ENCODE measurements around the gene TRAK2. TPM values are rescaled to one million over a fixed set of nuclear protein-coding genes. Genes with fewer than 3 reads are reported as not detected.

TRAK2 gene
- total RNA-seq, 1 donor from 2014 or later = 66.5 TPM

DNA sequence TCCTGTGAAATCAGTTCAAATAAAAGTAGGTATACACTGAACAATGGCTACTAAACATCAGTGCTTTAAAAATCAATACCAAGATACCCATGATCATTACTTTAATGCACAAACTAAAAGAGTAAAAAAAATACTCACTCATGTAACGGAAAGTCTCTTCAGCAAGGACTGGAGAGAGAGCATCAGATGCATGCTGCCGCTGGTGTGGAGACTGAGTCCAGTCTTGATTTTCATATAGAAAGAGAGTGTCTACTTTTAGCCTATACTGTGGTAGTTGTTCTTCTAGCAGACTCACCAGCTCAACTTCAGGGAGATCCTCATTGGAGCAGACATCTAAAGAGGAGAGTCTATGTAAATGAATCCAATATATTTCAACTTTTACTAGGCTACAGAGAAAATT is 44.0 kb downstream of the TRAK2 start:
- Histone ChIP-seq H3K4me1 (peaks cover 48% of the 10 kb centered on the region), H3K4me3 (no peak overlapping the region), H3K27me3 (ENCODE audit: low read depth) (no peaks in the 10 kb centered on the region), H3K9me3 (no peaks in the 10 kb centered on the region), H3K27ac (no peak overlapping the region), H3K36me3 (no peaks in the 10 kb centered on the region)
- no peak for ATAC-seq
- intact Hi-C loops (cut with DNase I) = no loop called here
- TF ChIP-seq, protein P1, sequence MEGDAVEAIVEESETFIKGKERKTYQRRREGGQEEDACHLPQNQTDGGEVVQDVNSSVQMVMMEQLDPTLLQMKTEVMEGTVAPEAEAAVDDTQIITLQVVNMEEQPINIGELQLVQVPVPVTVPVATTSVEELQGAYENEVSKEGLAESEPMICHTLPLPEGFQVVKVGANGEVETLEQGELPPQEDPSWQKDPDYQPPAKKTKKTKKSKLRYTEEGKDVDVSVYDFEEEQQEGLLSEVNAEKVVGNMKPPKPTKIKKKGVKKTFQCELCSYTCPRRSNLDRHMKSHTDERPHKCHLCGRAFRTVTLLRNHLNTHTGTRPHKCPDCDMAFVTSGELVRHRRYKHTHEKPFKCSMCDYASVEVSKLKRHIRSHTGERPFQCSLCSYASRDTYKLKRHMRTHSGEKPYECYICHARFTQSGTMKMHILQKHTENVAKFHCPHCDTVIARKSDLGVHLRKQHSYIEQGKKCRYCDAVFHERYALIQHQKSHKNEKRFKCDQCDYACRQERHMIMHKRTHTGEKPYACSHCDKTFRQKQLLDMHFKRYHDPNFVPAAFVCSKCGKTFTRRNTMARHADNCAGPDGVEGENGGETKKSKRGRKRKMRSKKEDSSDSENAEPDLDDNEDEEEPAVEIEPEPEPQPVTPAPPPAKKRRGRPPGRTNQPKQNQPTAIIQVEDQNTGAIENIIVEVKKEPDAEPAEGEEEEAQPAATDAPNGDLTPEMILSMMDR (IDR thresholded peaks at IDR 0.05) = no peak
- DNase-seq = no peak

DNA sequence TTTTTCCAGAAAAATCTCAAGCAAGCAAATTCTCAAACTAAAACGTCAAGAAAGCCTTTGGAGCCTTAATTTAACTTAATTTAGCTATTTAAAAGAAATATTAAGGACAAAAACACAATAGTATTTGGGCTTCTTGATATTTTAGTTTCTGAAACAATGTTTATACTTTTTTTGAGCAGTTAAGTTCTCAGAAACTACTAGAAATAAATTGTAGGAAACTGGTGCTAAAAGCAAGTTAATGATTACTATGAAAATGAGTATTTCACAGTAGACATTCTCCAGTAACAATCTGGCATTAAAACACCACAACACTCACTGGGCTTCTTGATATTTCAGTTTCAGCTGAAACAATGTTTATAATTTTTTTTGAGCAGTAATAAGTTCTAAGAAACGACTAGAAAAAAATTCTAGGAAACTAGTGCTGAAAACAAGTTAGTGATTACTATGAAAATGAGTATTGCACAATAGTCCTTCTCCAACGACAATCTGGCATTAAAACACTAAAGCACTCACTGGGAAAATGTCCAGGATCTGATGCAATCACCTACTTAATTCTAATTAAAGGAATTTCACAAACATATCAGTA is 45.1 kb downstream of the TRAK2 start:
- peak in 1 of 2 donors; percentile 69 for ATAC-seq
- peaks cover 48% of the 10 kb centered on the region for H3K4me1 ChIP-seq

DNA sequence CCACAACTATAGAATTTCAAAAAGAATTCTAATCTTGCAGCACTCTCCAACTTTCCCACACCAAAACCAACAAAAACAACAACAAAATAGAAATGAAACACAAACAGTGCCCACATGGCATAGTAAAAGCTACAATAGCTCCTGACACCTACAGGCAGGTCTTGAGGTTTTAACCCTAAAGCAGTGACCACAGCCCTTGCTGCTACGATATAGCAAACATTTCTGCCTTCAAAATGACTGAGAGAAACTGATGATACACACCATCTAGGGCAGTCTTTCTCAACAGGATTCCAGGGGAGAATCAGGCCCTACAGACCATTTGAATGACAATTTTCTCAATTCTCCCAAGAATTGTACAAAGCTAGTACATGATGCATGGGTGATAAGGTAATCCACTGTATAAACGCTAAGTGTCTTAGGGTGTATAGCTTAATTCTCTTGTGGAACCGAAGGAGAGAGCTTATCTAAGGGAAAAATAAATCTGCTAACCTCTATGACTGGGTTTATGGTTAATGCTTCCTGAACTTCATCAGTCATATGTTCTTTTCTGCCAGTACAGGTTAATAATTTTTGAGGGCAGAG is 46.5 kb downstream of the TRAK2 start:
- peaks cover 48% of the 10 kb centered on the region for H3K4me1 ChIP-seq
- H3K4me3 ChIP-seq = no peak overlapping the region
- intact Hi-C loops (cut with DNase I) = no loop called here
- H3K27me3 ChIP-seq (ENCODE audit: low read depth) = no peaks in the 10 kb centered on the region
- TF ChIP-seq, protein P1 (IDR thresholded peaks at IDR 0.05) = no peak
- ATAC-seq (no peak), DNase-seq (no peak)
- no peak overlapping the region for H3K27ac ChIP-seq
- no peaks in the 10 kb centered on the region for H3K9me3 ChIP-seq
- no peaks in the 10 kb centered on the region for H3K36me3 ChIP-seq

More for the DNA sequence above, 45.1 kb downstream of the TRAK2 start:
- intact Hi-C loops (cut with DNase I) = no loop called here
- DNase-seq = no peak
- Histone ChIP-seq H3K4me3 (no peak overlapping the region), H3K27me3 (ENCODE audit: low read depth) (no peaks in the 10 kb centered on the region), H3K9me3 (no peaks in the 10 kb centered on the region), H3K27ac (peak overlapping the region; percentile 20), H3K36me3 (no peaks in the 10 kb centered on the region)
- TF ChIP-seq, protein P1 (IDR thresholded peaks at IDR 0.05) = no peak

DNA sequence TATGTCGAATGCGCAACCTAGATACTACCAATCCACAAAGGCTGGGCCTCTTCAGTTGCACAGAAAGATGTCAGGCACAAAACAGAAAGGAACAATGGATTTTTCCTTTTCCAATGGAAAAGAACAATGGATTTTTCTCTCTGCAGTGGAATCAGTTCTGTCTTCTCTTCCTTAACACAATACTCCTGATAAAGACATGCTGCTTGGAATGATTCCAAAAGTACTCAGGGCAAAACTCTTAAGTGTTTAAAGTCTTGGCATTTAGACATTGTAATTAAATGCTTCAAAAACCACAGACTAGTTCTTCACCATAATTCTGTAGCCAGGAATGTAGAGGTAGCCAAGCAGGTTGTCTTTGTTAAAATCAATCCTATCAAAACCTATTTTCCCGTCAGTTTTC is 47.4 kb downstream of the TRAK2 start:
- DNase-seq = no peak
- Histone ChIP-seq H3K36me3 (no peaks in the 10 kb centered on the region), H3K4me3 (no peak overlapping the region), H3K9me3 (no peaks in the 10 kb centered on the region), H3K27me3 (ENCODE audit: low read depth) (no peaks in the 10 kb centered on the region), H3K4me1 (peaks cover 48% of the 10 kb centered on the region), H3K27ac (no peak overlapping the region)
- intact Hi-C loops (cut with DNase I) = no loop called here
- ATAC-seq = peak; percentile 46 to 71
- TF ChIP-seq, protein P1 (IDR thresholded peaks at IDR 0.05) = no peak

DNA sequence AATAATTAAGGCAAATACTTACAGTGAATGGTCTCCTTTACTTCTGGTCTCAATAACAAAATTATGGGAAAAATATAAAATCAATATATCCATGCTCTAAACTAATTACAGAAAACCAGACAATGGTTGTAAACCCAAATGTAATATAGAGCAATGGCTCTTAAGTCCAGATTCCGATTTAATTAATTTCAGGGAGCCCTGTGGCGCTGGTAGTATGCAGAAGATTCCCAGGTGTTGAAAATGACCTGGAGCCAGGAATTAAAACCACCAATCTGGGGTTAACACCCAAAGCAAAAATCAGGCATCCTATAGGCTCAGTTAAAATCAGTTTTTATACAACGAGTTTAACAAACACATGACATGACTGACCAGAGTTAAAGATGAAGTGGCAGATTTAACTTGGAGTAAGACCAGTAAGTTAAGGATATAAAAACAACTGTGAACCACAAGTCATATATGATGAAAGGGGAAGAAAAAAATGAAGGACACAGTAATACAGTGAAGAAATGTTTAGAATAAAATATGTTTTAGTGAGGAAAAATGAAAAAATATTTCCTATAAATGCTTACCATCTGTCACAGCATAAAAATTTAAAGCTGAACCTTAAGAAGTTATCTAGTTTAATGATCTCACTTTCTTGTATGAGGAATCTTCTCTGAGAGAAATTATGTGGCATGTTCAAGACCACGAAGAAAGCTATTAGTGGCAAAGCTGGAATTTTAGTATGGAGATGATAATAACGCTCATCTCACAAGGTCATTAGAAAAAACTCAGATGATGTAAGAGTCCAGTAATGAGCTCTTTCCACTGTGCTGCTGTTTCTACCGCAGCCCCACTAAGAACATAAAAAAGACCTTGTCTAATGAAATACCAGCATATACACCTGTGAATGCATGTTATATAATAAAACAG is 48.4 kb downstream of the TRAK2 start:
- intact Hi-C loops (cut with DNase I) = no loop called here
- peaks cover 3% of the 10 kb centered on the region for H3K36me3 ChIP-seq
- no peaks in the 10 kb centered on the region for H3K27me3 ChIP-seq (ENCODE audit: low read depth)
- DNase-seq (no peak), ATAC-seq (no peak)
- H3K4me3 ChIP-seq = no peak overlapping the region
- TF ChIP-seq, protein P1 (IDR thresholded peaks at IDR 0.05) = no peak
- peaks cover 48% of the 10 kb centered on the region for H3K4me1 ChIP-seq
- H3K27ac ChIP-seq = no peak overlapping the region
- no peaks in the 10 kb centered on the region for H3K9me3 ChIP-seq
